Activated CD8-positive, alpha-beta memory T cell treated with anti-CD3 and anti-CD28 coated beads, Interleukin-2, amount 10 ng/mL, durations not matched to agents 7 days and 5 days (primary cell): ENCODE results near the gene PRSS3. TPM values are rescaled to one million over a fixed set of nuclear protein-coding genes. Genes with fewer than 3 reads are reported as not detected.
"Not testable (repeated sequence)": the region's sequence is repeated elsewhere in the genome, so short reads cannot be mapped to it uniquely, and the experiment has no call there.

Experiments used
- ATAC-seq: fragments of 150-1000 bp; cut with Tn5 transposase; one replicate; pipeline ENCODE4 v1.10.0; 2021; ENCODE audit warnings: moderate library complexity
- CTCF ChIA-PET: fragments of 350-600 bp; sonication (Branson Sonifier 250); formaldehyde crosslinking; loops from one replicate; lab custom pipeline; 2021; ENCODE audit warnings: antibody characterized with exemption; lab: Charles Lee
- DNase-seq: peaks from one replicate; pipeline ENCODE4 v3.0.0-alpha.2; 2020
- H3K27ac Mint-ChIP-seq: one replicate; pipeline ENCODE4 v1.8.0; 2021; ENCODE audit warnings: mild to moderate bottlenecking, mixed read lengths
- H3K27me3 Mint-ChIP-seq: one replicate; pipeline ENCODE4 v1.8.0; 2021; ENCODE audit warnings: mixed read lengths
- H3K36me3 Mint-ChIP-seq: one replicate; pipeline ENCODE4 v1.8.0; 2021; ENCODE audit warnings: mild to moderate bottlenecking, mixed read lengths
- H3K4me1 Mint-ChIP-seq: one replicate; pipeline ENCODE4 v1.8.0; 2021; ENCODE audit warnings: mixed read lengths
- H3K4me3 Mint-ChIP-seq: one replicate; pipeline ENCODE4 v1.8.0; 2021; ENCODE audit warnings: mild to moderate bottlenecking, moderate library complexity, mixed read lengths
- H3K9me3 Mint-ChIP-seq: one replicate; pipeline ENCODE4 v1.8.0; 2022; ENCODE audit warnings: low read depth, mixed read lengths
- total RNA-seq, 2 experiments: library from RNA; stranded (reverse); gene quantifications; one replicate each; pipeline ENCODE4 v1.2.3, GENCODE V29; 2021

PRSS3 gene
- total RNA-seq, 2 experiments from 2014 or later: not detected

GRCh38 chr9:33837138-33837537 lies 41.8 kb downstream of the PRSS3 start:
- Mint-ChIP-seq H3K27me3 (no peaks in the 10 kb centered on the region), H3K9me3 (no peaks in the 10 kb centered on the region), H3K4me1 (peaks cover 25% of the 10 kb centered on the region), H3K36me3 (peaks cover 6% of the 10 kb centered on the region), H3K27ac (no peak overlapping the region), H3K4me3 (no peak overlapping the region)
- ATAC-seq: no peak
- DNase-seq: no peak
- CTCF ChIA-PET: interaction anchor here (1.5 kb wide), 1 partner anchor 540 kb away, joined by 3 read pairs; the partner anchor contains the start of gene MYORG

- no peak for DNase-seq
- peaks cover 5% of the 10 kb centered on the region for H3K36me3 Mint-ChIP-seq
- ATAC-seq: no peak
- CTCF ChIA-PET: no interaction called here
- H3K27me3 Mint-ChIP-seq: no peaks in the 10 kb centered on the region
- H3K27ac Mint-ChIP-seq: no peak overlapping the region
- peaks cover 25% of the 10 kb centered on the region for H3K4me1 Mint-ChIP-seq
- no peak overlapping the region for H3K4me3 Mint-ChIP-seq
- H3K9me3 Mint-ChIP-seq: no peaks in the 10 kb centered on the region
These were observed 45.0 kb downstream of the PRSS3 start for GRCh38 chr9:33840381-33840780.

- Mint-ChIP-seq H3K9me3 (no peaks in the 10 kb centered on the region), H3K27me3 (no peaks in the 10 kb centered on the region), H3K36me3 (peaks cover 4% of the 10 kb centered on the region), H3K4me3 (no peak overlapping the region), H3K27ac (no peak overlapping the region), H3K4me1 (peaks cover 19% of the 10 kb centered on the region)
- DNase-seq (no peak), ATAC-seq (no peak)
- CTCF ChIA-PET: interaction anchor here (1.1 to 1.5 kb wide), 2 partner anchors 10 to 30 kb away, joined by 4 read pairs; no protein-coding TSS in a partner anchor
These were observed 48.1 kb downstream of the PRSS3 start for GRCh38 chr9:33843312-33843961.

GRCh38 chr9:33846231-33846630 lies 50.9 kb downstream of the PRSS3 start:
- Mint-ChIP-seq H3K4me3 (no peak overlapping the region), H3K27ac (no peak overlapping the region), H3K36me3 (peaks cover 2% of the 10 kb centered on the region), H3K27me3 (no peaks in the 10 kb centered on the region), H3K9me3 (no peaks in the 10 kb centered on the region), H3K4me1 (peaks cover 24% of the 10 kb centered on the region)
- CTCF ChIA-PET: interaction anchor here (0.5 kb wide), 1 partner anchor 32 kb away, joined by 3 read pairs; no protein-coding TSS in a partner anchor
- DNase-seq (no peak), ATAC-seq (no peak)

- H3K27ac Mint-ChIP-seq, H3K9me3 Mint-ChIP-seq, H3K4me3 Mint-ChIP-seq, H3K27me3 Mint-ChIP-seq, DNase-seq, H3K36me3 Mint-ChIP-seq, ATAC-seq: not testable (repeated sequence)
- CTCF ChIA-PET: interaction anchor here (1.0 to 2.2 kb wide), 3 partner anchors 34 to 99 kb away, joined by 3 to 9 read pairs (median 3); no protein-coding TSS in a partner anchor
- H3K4me1 Mint-ChIP-seq: peaks cover 17% of the 10 kb centered on the region
These were observed 52.5 kb downstream of the PRSS3 start for GRCh38 chr9:33847894-33848205.

Other genes with a start within 250 kb of the PRSS3 start
- 10 to 100 TPM; 30.8 to 31.0 TPM for gene UBE2R2, start 21.6 kb downstream of the PRSS3 start, total RNA-seq